SJSA1 (cell line): ENCODE measurements around the gene ABHD4. TPM values are rescaled to one million over a fixed set of nuclear protein-coding genes. Genes with fewer than 3 reads are reported as not detected.
"Not testable (repeated sequence)": the region's sequence is repeated elsewhere in the genome, so short reads cannot be mapped to it uniquely, and the experiment has no call there.

ENCODE experiments used
- DNase-seq, 2 experiments: peaks; one replicate each; pipeline ENCODE4 v3.0.0-alpha.2; 2015 to 2020; ENCODE audit warnings: low spot score in 2 of 2, low read depth in 1 of 2
- H3K27ac ChIP-seq: fragments of 250-450 bp; sonication (Bioruptor Pico); 2 replicates; pipeline ENCODE4 v1.5.1; 2020; ENCODE audit warnings: mild to moderate bottlenecking, moderate library complexity
- H3K27me3 ChIP-seq: fragments of 250-450 bp; sonication (Bioruptor Pico); replicated peaks from 2 replicates; pipeline ENCODE4 v1.5.1; 2020; ENCODE audit warnings: mild to moderate bottlenecking, moderate library complexity
- H3K36me3 ChIP-seq: fragments of 250-450 bp; sonication (Bioruptor Pico); 2 replicates; pipeline ENCODE4 v1.5.1; 2020; ENCODE audit warnings: mild to moderate bottlenecking
- H3K4me1 ChIP-seq: fragments of 250-450 bp; sonication (Bioruptor Pico); replicated peaks from 2 replicates; pipeline ENCODE4 v1.6.1; 2021; ENCODE audit warnings: mild to moderate bottlenecking
- H3K4me3 ChIP-seq: fragments of 250-450 bp; sonication (Bioruptor Pico); 2 replicates; pipeline ENCODE4 v1.5.1; 2020; ENCODE audit warnings: mild to moderate bottlenecking
- H3K9me3 ChIP-seq: fragments of 250-450 bp; sonication (Bioruptor Pico); replicated peaks from 2 replicates; pipeline ENCODE4 v1.5.1; 2020; ENCODE audit warnings: mild to moderate bottlenecking
- total RNA-seq: library from RNA; depleted of rRNA; stranded (reverse); fragments of >200 nt; shearing (Covaris generic); gene quantifications from 2 replicates; pipeline ENCODE4 v1.2.3, GENCODE V29; 2014

The ABHD4 gene
- total RNA-seq, 1 experiment from 2014 or later = 7.3 TPM

DNA sequence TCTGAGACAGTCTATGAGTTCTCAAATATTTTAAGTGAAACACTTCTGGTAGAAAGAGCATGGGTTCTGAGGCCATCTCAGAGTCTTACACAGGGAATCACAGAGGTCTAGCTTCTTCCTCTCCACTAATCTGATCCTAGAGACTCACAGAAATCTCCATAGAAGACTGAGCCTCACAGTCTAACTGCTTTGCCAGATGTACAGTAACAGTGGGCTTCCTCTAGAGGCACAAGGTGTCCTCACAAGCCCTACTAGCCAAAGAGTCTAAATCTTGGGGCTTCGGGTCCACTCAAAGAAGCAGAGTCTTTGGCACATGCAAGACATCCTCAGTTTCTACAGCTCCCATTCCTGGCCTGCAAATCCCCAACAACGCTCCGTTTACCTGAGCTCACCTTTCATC lies 32.0 kb downstream of the ABHD4 start:
- Histone ChIP-seq H3K9me3 (no peaks in the 10 kb centered on the region), H3K36me3 (no peaks in the 10 kb centered on the region), H3K27me3 (no peaks in the 10 kb centered on the region), H3K4me1 (peaks cover 12% of the 10 kb centered on the region), H3K27ac (no peak overlapping the region; the same call in 1 of the 2 replicates), H3K4me3 (no peak overlapping the region)
- no peak for DNase-seq

DNA sequence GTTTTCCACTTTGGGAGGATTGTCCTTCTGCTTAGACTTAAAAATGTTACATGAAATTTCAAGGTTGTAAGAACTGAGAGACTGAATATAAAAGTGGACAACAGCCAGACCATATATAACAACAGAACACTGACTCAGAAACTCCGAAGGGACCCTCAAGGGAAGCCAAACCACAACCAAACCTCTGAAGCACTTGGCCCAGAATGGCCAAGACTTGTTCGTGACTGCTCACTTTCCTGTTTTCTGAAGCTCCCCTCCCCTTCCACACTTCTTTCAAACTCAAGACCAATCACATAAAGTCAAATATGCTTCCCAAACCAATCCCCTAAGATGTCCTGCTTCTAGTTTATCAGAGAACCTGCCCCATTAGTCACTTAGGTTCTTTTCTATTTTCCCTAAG lies 32.4 kb downstream of the ABHD4 start:
- peak in 1 of 2 experiments; percentile 43 for DNase-seq
- Histone ChIP-seq H3K4me1 (peaks cover 12% of the 10 kb centered on the region), H3K27ac (no peak overlapping the region; the same call in 1 of the 2 replicates), H3K4me3 (no peak overlapping the region), H3K27me3 (no peaks in the 10 kb centered on the region), H3K9me3 (no peaks in the 10 kb centered on the region), H3K36me3 (no peaks in the 10 kb centered on the region)

DNA sequence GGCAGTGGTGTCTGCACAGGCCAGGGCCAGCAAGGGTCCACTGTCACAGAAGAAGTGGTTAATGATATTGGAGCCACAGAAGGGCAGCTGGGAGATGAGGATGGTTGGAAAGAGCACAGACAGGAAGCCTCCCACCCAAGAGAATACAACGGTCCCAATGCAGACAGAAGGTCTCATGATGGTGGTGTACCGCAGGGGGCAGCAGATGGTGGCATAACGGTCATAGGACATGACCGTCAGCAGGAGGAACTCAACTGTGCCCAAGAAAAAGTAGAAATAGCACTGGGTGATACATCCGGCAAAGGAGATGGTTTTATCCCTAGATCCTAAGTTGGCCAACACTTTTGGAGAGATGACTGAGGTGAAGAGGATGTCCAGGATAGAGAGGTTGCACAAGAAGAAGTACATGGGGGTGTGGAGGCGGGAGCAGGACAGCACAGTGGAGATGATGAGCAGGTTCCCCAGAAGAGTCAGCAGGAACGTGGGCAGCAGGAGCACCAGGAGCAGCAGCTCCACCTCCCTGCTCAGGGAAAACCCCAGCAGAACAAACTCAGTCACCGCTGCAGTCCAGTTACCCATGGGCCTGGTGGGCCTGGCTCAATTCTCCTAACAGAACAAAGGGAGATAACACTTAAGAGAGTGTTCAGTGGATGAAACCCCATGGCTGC lies 36.3 kb downstream of the ABHD4 start:
- H3K27me3 ChIP-seq = no peaks in the 10 kb centered on the region
- H3K9me3 ChIP-seq = no peaks in the 10 kb centered on the region
- peaks cover 11% of the 10 kb centered on the region for H3K4me1 ChIP-seq
- H3K4me3 ChIP-seq = no peak overlapping the region
- no peaks in the 10 kb centered on the region for H3K36me3 ChIP-seq
- H3K27ac ChIP-seq = no peak overlapping the region
- no peak for DNase-seq

DNA sequence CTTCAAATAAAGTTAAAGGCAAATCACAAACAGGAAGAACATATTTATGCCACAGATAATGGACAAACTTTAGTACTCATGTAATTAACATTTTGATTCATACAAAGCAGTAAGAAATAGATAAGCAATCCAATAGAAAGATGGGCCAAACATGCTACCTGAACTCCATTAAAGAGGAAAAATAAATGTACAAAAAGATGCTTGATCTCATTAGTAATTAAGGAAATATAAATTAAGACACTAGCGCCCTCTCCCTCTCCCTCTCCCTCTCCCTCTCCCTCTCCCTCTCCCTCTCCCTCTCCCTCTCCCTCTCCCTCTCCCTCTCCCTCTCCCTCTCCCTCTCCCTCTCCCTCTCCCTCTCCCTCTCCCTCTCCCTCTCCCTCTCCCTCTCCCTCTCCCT lies 37.9 kb downstream of the ABHD4 start:
- H3K4me1 ChIP-seq, H3K4me3 ChIP-seq, H3K27ac ChIP-seq, DNase-seq, H3K27me3 ChIP-seq, H3K9me3 ChIP-seq, H3K36me3 ChIP-seq: not testable (repeated sequence)

DNA sequence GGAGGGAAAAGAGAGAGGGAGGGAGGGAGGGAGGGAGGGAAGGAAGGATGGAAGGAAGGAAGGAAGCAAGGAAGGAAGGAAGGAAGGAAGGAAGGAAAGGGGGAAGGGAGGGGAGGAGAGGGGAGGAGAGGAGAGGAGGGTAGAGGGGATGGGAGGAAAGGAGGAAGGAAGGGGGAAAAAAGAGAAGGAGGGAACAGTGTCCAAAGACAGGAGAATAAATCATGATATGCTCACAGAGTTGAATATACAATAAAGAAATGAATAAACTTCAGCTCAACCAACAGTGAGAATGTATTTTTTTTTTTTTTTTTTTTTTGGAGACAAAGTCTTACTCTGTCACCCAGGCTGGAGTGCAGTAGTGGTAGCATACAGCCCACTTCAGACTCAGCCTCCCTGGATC lies 42.1 kb downstream of the ABHD4 start:
- no peak overlapping the region for H3K27ac ChIP-seq
- H3K9me3 ChIP-seq = no peaks in the 10 kb centered on the region
- H3K4me1 ChIP-seq = no peaks in the 10 kb centered on the region
- DNase-seq = no peak
- H3K36me3 ChIP-seq = no peaks in the 10 kb centered on the region
- H3K4me3 ChIP-seq = no peak overlapping the region
- H3K27me3 ChIP-seq = no peaks in the 10 kb centered on the region

DNA sequence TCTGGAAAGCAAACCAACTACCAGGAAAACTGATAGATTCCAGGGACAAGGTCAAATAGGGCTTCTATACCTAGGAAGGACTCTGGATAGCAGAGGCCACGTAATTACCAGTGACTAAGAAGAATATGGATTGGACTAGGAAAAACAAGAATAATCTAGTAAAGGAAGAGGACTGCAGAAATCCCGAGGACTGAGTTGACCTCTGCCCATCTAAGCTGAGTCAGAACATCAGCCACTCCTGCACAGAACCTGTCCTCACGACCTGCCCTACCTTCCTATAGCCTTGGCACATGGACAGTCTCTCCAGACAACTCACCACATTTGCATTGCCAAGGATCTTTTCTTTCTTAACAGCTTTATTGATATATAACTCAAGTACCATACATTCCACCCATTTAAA lies 43.7 kb downstream of the ABHD4 start:
- no peak overlapping the region for H3K27ac ChIP-seq
- no peak for DNase-seq
- H3K9me3 ChIP-seq = no peaks in the 10 kb centered on the region
- no peak overlapping the region for H3K4me3 ChIP-seq
- H3K27me3 ChIP-seq = no peaks in the 10 kb centered on the region
- no peaks in the 10 kb centered on the region for H3K4me1 ChIP-seq
- no peaks in the 10 kb centered on the region for H3K36me3 ChIP-seq

DNA sequence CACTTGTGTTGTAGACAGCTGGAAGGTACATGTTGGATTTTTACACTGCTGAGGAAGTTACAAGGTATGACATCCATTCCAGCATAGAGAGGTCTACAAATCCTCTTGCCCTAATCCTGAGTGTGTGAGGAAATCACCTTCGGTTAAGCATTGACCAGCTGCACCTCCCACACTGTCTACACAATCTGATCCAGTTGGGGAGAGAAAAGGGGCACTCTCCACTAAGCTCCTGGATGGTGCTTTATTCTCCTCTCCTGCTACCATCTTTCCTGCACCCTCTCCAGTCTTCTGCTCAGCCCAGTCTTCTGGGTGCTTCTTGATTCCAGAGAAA lies 46.2 kb downstream of the ABHD4 start, which contains the start of gene OR6J1:
Gene OR6J1, minus strand, starts transcription at position 48 of the 331 bp plus-strand sequence. CDS start 9,541 bp downstream, outside the sequence.
- Histone ChIP-seq H3K27ac (no peak within 1 kb of the TSS), H3K36me3 (no peaks in the 10 kb centered on the region), H3K4me1 (no peaks in the 10 kb centered on the region), H3K4me3 (no peak within 1 kb of the TSS), H3K9me3 (no peaks in the 10 kb centered on the region; the same call in 1 of the 2 replicates), H3K27me3 (no peaks in the 10 kb centered on the region)
- DNase-seq = no peak

DNA sequence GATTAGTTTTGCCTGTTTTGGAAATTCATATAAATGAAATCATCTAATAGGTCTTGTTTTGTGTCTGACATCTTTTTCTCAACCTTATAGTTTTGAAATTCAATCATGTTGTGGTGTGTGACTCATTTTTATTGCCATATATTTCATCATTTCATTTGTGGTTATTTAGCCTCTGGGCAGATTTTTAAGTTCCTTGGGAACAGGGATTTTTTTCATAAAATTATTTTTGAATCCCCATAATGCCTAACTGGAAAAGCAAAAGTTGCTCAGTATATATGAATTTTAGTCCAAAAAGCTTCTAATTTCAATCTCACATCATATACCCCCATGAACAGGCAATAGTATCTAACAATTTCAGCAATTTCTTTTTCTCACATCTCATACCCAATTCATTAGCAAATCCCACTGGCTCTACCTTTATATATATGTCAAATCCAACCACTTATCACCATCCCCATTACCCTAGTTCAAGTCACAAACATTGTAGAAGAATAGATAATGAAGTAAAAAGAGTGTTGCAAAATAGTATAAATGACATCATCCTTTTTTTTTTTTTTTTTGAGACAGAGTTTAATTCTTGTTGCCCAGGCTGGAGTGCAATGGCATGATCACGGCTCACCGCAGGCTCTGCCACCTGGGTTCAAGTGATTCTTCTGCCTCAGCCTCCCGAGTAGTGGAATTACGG lies 48.6 kb downstream of the ABHD4 start:
- Histone ChIP-seq H3K4me1 (no peaks in the 10 kb centered on the region), H3K27me3 (no peaks in the 10 kb centered on the region), H3K9me3 (no peaks in the 10 kb centered on the region; the same call in 1 of the 2 replicates), H3K4me3 (no peak overlapping the region), H3K36me3 (no peaks in the 10 kb centered on the region), H3K27ac (no peak overlapping the region)
- DNase-seq = no peak

DNA sequence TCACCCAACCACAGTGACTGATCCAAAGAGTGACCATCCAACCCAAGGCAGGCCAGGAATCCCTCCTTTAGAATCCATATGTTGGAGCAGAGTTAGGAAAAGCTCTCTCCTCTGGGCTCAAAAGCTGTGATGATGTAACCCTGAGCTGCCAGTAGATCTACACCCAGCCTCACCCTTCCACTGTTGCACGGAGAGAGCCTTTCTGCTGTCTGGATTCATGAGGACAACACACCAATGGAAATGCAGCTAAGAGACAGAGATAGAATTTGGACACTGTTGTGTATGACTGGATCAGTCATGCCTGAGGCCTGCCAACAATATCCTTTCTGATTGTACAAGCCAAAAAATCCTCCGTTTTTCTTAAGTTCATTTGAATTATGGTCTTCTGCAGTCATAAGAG lies 50.4 kb downstream of the ABHD4 start:
- Histone ChIP-seq H3K27ac (no peak overlapping the region), H3K27me3 (no peaks in the 10 kb centered on the region), H3K4me3 (no peak overlapping the region), H3K36me3 (no peaks in the 10 kb centered on the region), H3K9me3 (no peaks in the 10 kb centered on the region; the same call in 1 of the 2 replicates), H3K4me1 (peaks cover 3% of the 10 kb centered on the region; the same call in 1 of the 2 replicates)
- no peak for DNase-seq

DNA sequence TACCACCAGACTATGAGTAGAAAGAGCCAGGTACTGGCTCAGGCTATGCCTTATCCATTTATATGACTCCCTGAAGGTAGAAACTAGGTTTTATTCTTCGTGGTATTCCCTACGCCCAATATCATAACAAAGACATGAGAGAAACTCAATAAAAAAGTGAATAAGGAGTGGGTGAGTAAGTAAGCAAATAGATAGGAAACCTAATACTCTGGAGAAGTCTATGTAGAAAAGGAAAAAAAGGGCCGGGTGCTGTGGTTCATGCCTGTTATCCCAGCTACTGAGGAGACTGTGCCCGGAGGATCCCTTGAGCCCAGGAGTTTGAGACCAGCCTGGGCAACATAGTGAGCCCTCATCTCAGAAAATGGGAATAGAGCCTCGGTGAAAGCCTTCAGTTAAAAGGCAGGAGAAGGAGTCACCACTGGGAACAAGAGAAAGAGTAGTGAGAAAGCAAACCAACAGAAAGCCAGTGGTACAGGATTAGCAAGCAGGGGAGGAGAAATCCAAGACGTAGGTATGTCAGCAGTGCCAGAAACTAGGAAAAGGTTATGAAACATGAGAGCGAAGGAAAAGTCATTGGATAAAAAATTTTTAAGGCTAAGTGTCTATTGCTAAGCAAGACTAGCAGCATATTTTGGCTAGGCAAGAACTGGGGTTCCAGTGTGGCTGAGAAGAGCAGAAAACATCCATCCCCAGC lies 52.1 kb downstream of the ABHD4 start:
- no peak overlapping the region for H3K4me3 ChIP-seq
- H3K9me3 ChIP-seq = no peaks in the 10 kb centered on the region; the same call in 1 of the 2 replicates
- H3K27me3 ChIP-seq = no peaks in the 10 kb centered on the region
- no peak overlapping the region for H3K27ac ChIP-seq
- no peaks in the 10 kb centered on the region for H3K36me3 ChIP-seq
- H3K4me1 ChIP-seq = peaks cover 3% of the 10 kb centered on the region; the same call in 1 of the 2 replicates
- DNase-seq = no peak

DNA sequence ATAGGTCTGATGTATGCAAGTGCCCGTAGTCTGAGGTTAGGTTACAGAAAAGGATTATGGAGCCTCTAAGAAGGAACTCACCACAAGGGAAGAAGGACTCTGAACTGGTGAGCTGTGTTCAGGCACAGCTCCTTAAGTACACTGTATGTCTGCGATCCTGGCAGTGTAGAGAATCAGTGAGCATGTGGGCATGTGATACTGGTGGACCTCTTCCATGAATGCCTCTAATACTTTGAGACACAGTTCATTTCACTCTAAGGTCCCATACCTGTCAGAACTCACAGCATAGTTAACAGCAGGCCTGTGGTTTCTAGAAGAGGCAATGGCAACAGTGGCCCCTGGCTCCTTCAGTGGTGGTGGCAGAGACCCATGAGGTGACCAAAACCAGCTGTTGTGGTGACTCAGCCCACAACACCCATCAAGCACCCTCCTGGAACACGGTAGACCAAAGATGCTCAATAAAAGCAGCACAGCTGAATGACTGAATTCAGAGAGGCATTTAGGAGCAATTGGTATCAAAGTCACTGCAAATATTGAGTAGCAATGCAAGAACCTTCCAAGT lies 52.9 kb downstream of the ABHD4 start:
- H3K9me3 ChIP-seq = no peaks in the 10 kb centered on the region; the same call in 1 of the 2 replicates
- H3K27ac ChIP-seq = no peak overlapping the region
- no peaks in the 10 kb centered on the region for H3K27me3 ChIP-seq
- no peaks in the 10 kb centered on the region for H3K36me3 ChIP-seq
- H3K4me3 ChIP-seq = no peak overlapping the region
- peaks cover 3% of the 10 kb centered on the region; the same call in 1 of the 2 replicates for H3K4me1 ChIP-seq
- DNase-seq = no peak

DNA sequence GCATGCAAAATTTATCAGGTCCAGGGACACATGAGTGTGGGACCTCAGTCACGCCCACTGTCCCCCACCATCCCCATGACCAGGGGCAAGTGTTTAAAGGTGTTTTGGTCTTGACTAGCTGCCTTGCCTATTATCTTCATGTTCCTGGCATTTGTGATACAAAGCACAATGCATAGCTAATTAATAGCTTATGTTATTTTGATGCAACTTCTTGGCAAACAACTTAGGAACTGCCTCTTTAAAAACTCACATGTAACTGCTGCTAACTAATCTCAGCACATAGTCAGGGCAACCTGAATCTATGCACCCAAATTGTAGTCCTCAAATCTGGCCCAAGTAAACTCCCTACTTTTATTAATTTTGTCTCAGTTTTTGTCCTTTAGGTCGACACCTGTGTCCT lies 53.5 kb downstream of the ABHD4 start:
- Histone ChIP-seq H3K36me3 (no peaks in the 10 kb centered on the region), H3K27me3 (no peaks in the 10 kb centered on the region), H3K9me3 (no peaks in the 10 kb centered on the region; the same call in 1 of the 2 replicates), H3K4me1 (peaks cover 3% of the 10 kb centered on the region; the same call in 1 of the 2 replicates), H3K27ac (no peak overlapping the region), H3K4me3 (no peak overlapping the region)
- DNase-seq = no peak

DNA sequence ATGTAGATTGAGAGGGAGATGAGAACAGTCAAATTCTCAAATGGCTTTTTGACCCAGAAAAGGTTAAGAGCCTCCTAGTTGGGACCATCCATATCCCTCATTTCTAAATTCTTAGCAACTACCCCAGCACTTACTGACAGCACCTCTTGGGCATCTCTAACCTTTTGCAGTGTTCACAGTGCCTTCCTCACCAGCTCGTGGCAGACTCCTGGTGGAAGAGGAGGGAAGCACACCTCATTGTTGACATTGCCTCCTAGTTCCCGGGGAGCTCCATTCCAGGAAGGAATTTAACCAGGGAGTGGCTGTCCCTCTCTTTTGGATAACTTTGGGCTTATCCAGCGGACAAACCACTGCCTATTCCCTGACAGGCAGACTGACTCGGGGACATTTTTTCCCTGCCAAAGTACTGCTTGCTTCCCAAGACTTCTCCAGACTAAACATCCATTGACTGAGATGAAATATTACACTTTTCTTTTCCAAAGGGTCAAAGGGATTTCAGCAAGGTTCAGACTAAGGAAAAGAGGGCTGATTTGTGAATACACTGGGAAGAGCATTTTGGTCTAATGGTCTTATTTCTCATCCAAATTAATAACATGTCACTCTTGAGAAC lies 55.0 kb downstream of the ABHD4 start:
- Histone ChIP-seq H3K4me1 (peaks cover 3% of the 10 kb centered on the region; the same call in 1 of the 2 replicates), H3K4me3 (no peak overlapping the region), H3K36me3 (no peaks in the 10 kb centered on the region), H3K27ac (no peak overlapping the region), H3K9me3 (no peaks in the 10 kb centered on the region; the same call in 1 of the 2 replicates), H3K27me3 (no peaks in the 10 kb centered on the region)
- peak; percentile 76 to 78 for DNase-seq
